Measurements from ENCODE around the gene SELENON. TPM values are rescaled to one million over a fixed set of nuclear protein-coding genes. Genes with fewer than 3 reads are reported as not detected.
A peak's percentile ranks its signal among the peaks of the same experiment; 100 is the strongest.

Gene SELENON
- total RNA-seq, 2 experiments from 2014 or later: 13.7 to 14.4 TPM

- CTCF ChIA-PET: interaction anchor here (1.0 to 1.8 kb wide), 6 partner anchors 11 to 168 kb away, joined by 3 to 11 read pairs (median 4); no protein-coding TSS in a partner anchor
- H3K27ac Mint-ChIP-seq: no peak overlapping the region
- H3K4me1 Mint-ChIP-seq: no peaks in the 10 kb centered on the region
Measured at GRCh38 chr1:25786887-25787759, 12.9 kb upstream of the SELENON start.

GRCh38 chr1:25787760-25788166, 12.2 kb upstream of the SELENON start:
- no peak for DNase-seq
- peaks cover 27% of the 10 kb centered on the region for H3K36me3 Mint-ChIP-seq (ENCODE audit: low read depth)
- H3K4me3 Mint-ChIP-seq: no peak overlapping the region
- ChIA-PET POLR2A (interaction anchor here (0.6 kb wide), 1 partner anchor 336 kb away, joined by 4 read pairs; no protein-coding TSS in a partner anchor), CTCF (interaction anchor here (0.9 to 1.8 kb wide), 8 partner anchors 10 to 169 kb away, joined by 3 to 11 read pairs (median 4); no protein-coding TSS in a partner anchor)
- H3K4me1 Mint-ChIP-seq: peaks cover under 1% of the 10 kb centered on the region
- H3K27ac Mint-ChIP-seq: no peak overlapping the region
- H3K27me3 Mint-ChIP-seq: no peaks in the 10 kb centered on the region
- no peaks in the 10 kb centered on the region for H3K9me3 Mint-ChIP-seq

More at GRCh38 chr1:25786887-25787759, 12.9 kb upstream of the SELENON start:
- no peaks in the 10 kb centered on the region for H3K9me3 Mint-ChIP-seq
- POLR2A ChIA-PET: interaction anchor here (0.6 kb wide), 1 partner anchor 336 kb away, joined by 4 read pairs; no protein-coding TSS in a partner anchor
- H3K36me3 Mint-ChIP-seq (ENCODE audit: low read depth): peaks cover 27% of the 10 kb centered on the region
- no peak overlapping the region for H3K4me3 Mint-ChIP-seq
- no peak for DNase-seq
- no peaks in the 10 kb centered on the region for H3K27me3 Mint-ChIP-seq

GRCh38 chr1:25790472-25790871, 9.5 kb upstream of the SELENON start:
- no peak for DNase-seq
- Mint-ChIP-seq H3K36me3 (ENCODE audit: low read depth) (peaks cover 14% of the 10 kb centered on the region), H3K27me3 (peaks cover 5% of the 10 kb centered on the region), H3K4me3 (no peak overlapping the region), H3K9me3 (no peaks in the 10 kb centered on the region), H3K4me1 (peaks cover 14% of the 10 kb centered on the region), H3K27ac (no peak overlapping the region)
- ChIA-PET CTCF (interaction anchor here (1.7 to 1.8 kb wide), 2 partner anchors 182 to 225 kb away, joined by 3 to 4 read pairs; no protein-coding TSS in a partner anchor), POLR2A (interaction anchor here (0.6 kb wide), 1 partner anchor 82 kb away, joined by 4 read pairs; no protein-coding TSS in a partner anchor)

GRCh38 chr1:25792115-25792514, 7.9 kb upstream of the SELENON start:
- Mint-ChIP-seq H3K27me3 (peaks cover 7% of the 10 kb centered on the region), H3K36me3 (ENCODE audit: low read depth) (peaks cover 10% of the 10 kb centered on the region), H3K4me1 (peaks cover 29% of the 10 kb centered on the region), H3K4me3 (no peak overlapping the region), H3K9me3 (no peaks in the 10 kb centered on the region), H3K27ac (no peak overlapping the region)
- CTCF ChIA-PET: interaction anchor here (1.4 to 2.0 kb wide), 3 partner anchors 173 to 288 kb away, joined by 3 to 7 read pairs (median 3); no protein-coding TSS in a partner anchor
- no peak for DNase-seq
- POLR2A ChIA-PET: no interaction called here

GRCh38 chr1:25793585-25794170, 6.3 kb upstream of the SELENON start:
- POLR2A ChIA-PET: no interaction called here
- no peak overlapping the region for H3K4me3 Mint-ChIP-seq

GRCh38 chr1:25794325-25794724, 5.7 kb upstream of the SELENON start:
- Mint-ChIP-seq H3K4me3 (no peak overlapping the region), H3K9me3 (no peaks in the 10 kb centered on the region), H3K27ac (peak overlapping the region; percentile 42), H3K36me3 (ENCODE audit: low read depth) (peaks cover 4% of the 10 kb centered on the region), H3K27me3 (peaks cover 7% of the 10 kb centered on the region), H3K4me1 (peaks cover 45% of the 10 kb centered on the region)
- ChIA-PET CTCF (interaction anchor here (2.0 kb wide), 1 partner anchor 175 kb away, joined by 7 read pairs; no protein-coding TSS in a partner anchor), POLR2A (no interaction called here)
- DNase-seq: no peak

More at GRCh38 chr1:25793585-25794170, 6.3 kb upstream of the SELENON start:
- Mint-ChIP-seq H3K27ac (peak overlapping the region; percentile 26), H3K4me1 (peaks cover 44% of the 10 kb centered on the region), H3K9me3 (no peaks in the 10 kb centered on the region), H3K27me3 (peaks cover 7% of the 10 kb centered on the region), H3K36me3 (ENCODE audit: low read depth) (peaks cover 4% of the 10 kb centered on the region)
- CTCF ChIA-PET: interaction anchor here (0.6 to 2.0 kb wide), 3 partner anchors 12 to 175 kb away, joined by 3 to 7 read pairs (median 4); no protein-coding TSS in a partner anchor
- no peak for DNase-seq

GRCh38 chr1:25795211-25795610, 4.8 kb upstream of the SELENON start:
- no peaks in the 10 kb centered on the region for H3K9me3 Mint-ChIP-seq
- peaks cover 2% of the 10 kb centered on the region for H3K36me3 Mint-ChIP-seq (ENCODE audit: low read depth)
- H3K27ac Mint-ChIP-seq: no peak overlapping the region
- ChIA-PET CTCF (interaction anchor here (0.9 to 1.2 kb wide), 2 partner anchors 10 to 196 kb away, joined by 3 read pairs; no protein-coding TSS in a partner anchor), POLR2A (no interaction called here)
- peaks cover 49% of the 10 kb centered on the region for H3K4me1 Mint-ChIP-seq
- no peak for DNase-seq
- peaks cover 7% of the 10 kb centered on the region for H3K27me3 Mint-ChIP-seq
- no peak overlapping the region for H3K4me3 Mint-ChIP-seq

- Mint-ChIP-seq H3K27me3 (peaks cover 9% of the 10 kb centered on the region), H3K4me3 (no peak overlapping the region), H3K4me1 (peaks cover 57% of the 10 kb centered on the region), H3K9me3 (no peaks in the 10 kb centered on the region), H3K27ac (peak overlapping the region; percentile 83), H3K36me3 (ENCODE audit: low read depth) (no peaks in the 10 kb centered on the region)
- ChIA-PET POLR2A (no interaction called here), CTCF (interaction anchor here (0.8 to 1.2 kb wide), 7 partner anchors 11 to 276 kb away, joined by 3 to 5 read pairs (median 3); no protein-coding TSS in a partner anchor)
- DNase-seq: peak; percentile 30
Measured at GRCh38 chr1:25795946-25796810, 3.8 kb upstream of the SELENON start.

GRCh38 chr1:25796811-25797458, 3.1 kb upstream of the SELENON start:
- H3K4me1 Mint-ChIP-seq: peaks cover 62% of the 10 kb centered on the region
- H3K4me3 Mint-ChIP-seq: peak overlapping the region; percentile 37
- no peaks in the 10 kb centered on the region for H3K9me3 Mint-ChIP-seq
- H3K36me3 Mint-ChIP-seq (ENCODE audit: low read depth): no peaks in the 10 kb centered on the region
- DNase-seq: peak; percentile 86
- peak overlapping the region; percentile 83 for H3K27ac Mint-ChIP-seq
- peaks cover 9% of the 10 kb centered on the region for H3K27me3 Mint-ChIP-seq
- ChIA-PET POLR2A (no interaction called here), CTCF (no interaction called here)

- ChIA-PET CTCF (interaction anchor here (0.6 to 1.3 kb wide), 7 partner anchors 10 to 945 kb away, joined by 3 to 11 read pairs (median 4); no protein-coding TSS in a partner anchor), POLR2A (no interaction called here)
- H3K27ac Mint-ChIP-seq: no peak overlapping the region
- no peaks in the 10 kb centered on the region for H3K36me3 Mint-ChIP-seq (ENCODE audit: low read depth)
- H3K27me3 Mint-ChIP-seq: peaks cover 9% of the 10 kb centered on the region
- H3K4me1 Mint-ChIP-seq: peaks cover 70% of the 10 kb centered on the region
- H3K9me3 Mint-ChIP-seq: no peaks in the 10 kb centered on the region
- peak overlapping the region; percentile 22 for H3K4me3 Mint-ChIP-seq
- peak; percentile 24 for DNase-seq
Measured at GRCh38 chr1:25797939-25798338, 2.1 kb upstream of the SELENON start.

GRCh38 chr1:25798666-25799351, 1.2 kb upstream of the SELENON start:
- Mint-ChIP-seq H3K4me1 (peaks cover 69% of the 10 kb centered on the region), H3K27ac (no peak overlapping the region), H3K36me3 (ENCODE audit: low read depth) (no peaks in the 10 kb centered on the region), H3K27me3 (peaks cover 9% of the 10 kb centered on the region), H3K9me3 (no peaks in the 10 kb centered on the region), H3K4me3 (peak overlapping the region; percentile 63)
- CTCF ChIA-PET: interaction anchor here (0.7 to 1.3 kb wide), 6 partner anchors 11 to 227 kb away, joined by 3 to 11 read pairs (median 4); no protein-coding TSS in a partner anchor
- DNase-seq: no peak
- POLR2A ChIA-PET: interaction anchor here (0.7 kb wide), 1 partner anchor 190 kb away, joined by 5 read pairs; no protein-coding TSS in a partner anchor

Data from activated CD4-positive, alpha-beta T cell treated with anti-CD3 and anti-CD28 coated beads, Interleukin-2, amount 10 ng/mL, durations not matched to agents 7 days and 5 days (primary cell).